Stimulated activated naive CD4-positive, alpha-beta T cell (primary cell): ENCODE measurements around the gene PPCDC.

ENCODE experiments used
- DNase-seq, 6 experiments: peaks; one replicate each; lab custom pipeline; 2025; lab: John Stamatoyannopoulos, UW

The PPCDC gene

GRCh38 chr15:75023181-75023871 is at the start of gene PPCDC:
PPCDC (plus strand) TSS chr15:75023590; CDS start chr15:75028319, 4,729 bp downstream.
- peak; percentile 84 to 91 (median 88) for DNase-seq

GRCh38 chr15:74976159-74976558 is 47.2 kb upstream of the PPCDC start:
- DNase-seq = no peak

- no peak for DNase-seq
Measured at GRCh38 chr15:74977599-74977998, 45.8 kb upstream of the PPCDC start.

- no peak for DNase-seq
Measured at GRCh38 chr15:74978077-74978476, 45.3 kb upstream of the PPCDC start.

- DNase-seq = no peak
Measured at GRCh38 chr15:74978503-74978902, 44.9 kb upstream of the PPCDC start.

GRCh38 chr15:74982183-74982582 is 41.2 kb upstream of the PPCDC start:
- no peak for DNase-seq

- no peak for DNase-seq
Measured at GRCh38 chr15:74983725-74984231, 39.6 kb upstream of the PPCDC start.

- peak in 3 of 6 experiments; percentile 3 to 16 (median 11) for DNase-seq
Measured at GRCh38 chr15:74988007-74988800, 35.2 kb upstream of the PPCDC start.

GRCh38 chr15:74989527-74989926 is 33.9 kb upstream of the PPCDC start:
- DNase-seq = no peak

GRCh38 chr15:74992619-74993018 is 30.8 kb upstream of the PPCDC start:
- DNase-seq = no peak

- no peak for DNase-seq
Measured at GRCh38 chr15:74994236-74994635, 29.2 kb upstream of the PPCDC start.

GRCh38 chr15:74994685-74995084 is 28.7 kb upstream of the PPCDC start:
- DNase-seq = no peak

- peak; percentile 79 to 91 (median 88) for DNase-seq
Measured at GRCh38 chr15:74995182-74995778, 28.1 kb upstream of the PPCDC start, which contains the start of gene SCAMP5. SCAMP5 (plus strand) TSS chr15:74995563; CDS start chr15:75011840, 16,277 bp downstream.

- DNase-seq = peak in 1 of 6 experiments; percentile 17
Measured at GRCh38 chr15:74995779-74996765, 27.3 kb upstream of the PPCDC start.

GRCh38 chr15:74997141-74997540 is 26.2 kb upstream of the PPCDC start:
- DNase-seq = no peak

GRCh38 chr15:74997543-74997942 is 25.8 kb upstream of the PPCDC start:
- no peak for DNase-seq

GRCh38 chr15:75001310-75001709 is 22.1 kb upstream of the PPCDC start:
- DNase-seq = no peak

- DNase-seq = no peak
Measured at GRCh38 chr15:75002398-75002797, 21.0 kb upstream of the PPCDC start.

GRCh38 chr15:75007216-75007615 is 16.2 kb upstream of the PPCDC start:
- DNase-seq = no peak

- no peak for DNase-seq
Measured at GRCh38 chr15:75008221-75008625, 15.2 kb upstream of the PPCDC start.

GRCh38 chr15:75008629-75009326 is 14.6 kb upstream of the PPCDC start:
- DNase-seq = no peak
